ENCODE data around the gene KIAA1217.

Gene KIAA1217

DNA sequence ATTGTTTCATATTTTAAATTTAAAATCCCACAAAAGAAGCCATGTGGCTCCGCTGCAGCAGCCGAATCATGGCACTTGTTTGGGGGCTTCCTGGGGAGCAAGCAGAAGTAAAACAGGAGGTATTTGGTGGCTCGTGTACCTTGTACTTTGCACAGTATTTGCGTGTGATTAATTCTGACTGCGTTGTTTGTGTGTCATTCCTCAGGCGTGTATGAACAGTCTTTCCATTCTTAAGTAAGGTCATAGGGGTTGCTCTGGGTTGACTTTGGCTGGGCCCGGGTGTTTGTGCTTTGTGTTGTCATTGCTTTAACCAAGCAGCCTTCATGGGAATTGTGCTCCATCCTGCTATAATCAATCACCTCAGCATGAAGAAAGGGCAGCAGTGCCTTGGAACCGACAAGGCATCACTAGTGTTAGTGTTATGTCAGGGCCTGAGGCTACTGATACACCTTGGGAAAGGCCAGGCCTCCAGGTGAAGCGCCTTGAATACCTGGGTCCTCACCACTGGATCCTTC, 332.4 kb downstream of the KIAA1217 start:
- POLR2A ChIA-PET, result no interaction called here
- peaks cover 0 to 37% of the 10 kb centered on the region in 2 experiments; a peak in 2 of 3 replicates for H3K36me3 ChIP-seq (ENCODE audit: control insufficient read depth in 2 of 2, insufficient read depth in 1 of 2, low read length in 2 of 2)
- TF ChIP-seq ZNF394 (tag by site-specific recombination; IDR thresholded peaks at IDR 0.05; ENCODE audit: borderline replicate concordance) (no peak), ZNF473 (tag by site-specific recombination; IDR thresholded peaks at IDR 0.05) (no peak), ZNF138 (tag by site-specific recombination; IDR thresholded peaks at IDR 0.05; ENCODE audit: borderline replicate concordance) (no peak), ZBTB1 (tag by site-specific recombination; IDR thresholded peaks at IDR 0.05) (no peak), ZNF10 (tag by site-specific recombination; IDR thresholded peaks at IDR 0.05) (no peak), HOXD13 (CRISPR knock-in tag; IDR thresholded peaks at IDR 0.05; ENCODE audit: borderline replicate concordance) (no peak)
- TF ChIP-seq, protein P1, sequence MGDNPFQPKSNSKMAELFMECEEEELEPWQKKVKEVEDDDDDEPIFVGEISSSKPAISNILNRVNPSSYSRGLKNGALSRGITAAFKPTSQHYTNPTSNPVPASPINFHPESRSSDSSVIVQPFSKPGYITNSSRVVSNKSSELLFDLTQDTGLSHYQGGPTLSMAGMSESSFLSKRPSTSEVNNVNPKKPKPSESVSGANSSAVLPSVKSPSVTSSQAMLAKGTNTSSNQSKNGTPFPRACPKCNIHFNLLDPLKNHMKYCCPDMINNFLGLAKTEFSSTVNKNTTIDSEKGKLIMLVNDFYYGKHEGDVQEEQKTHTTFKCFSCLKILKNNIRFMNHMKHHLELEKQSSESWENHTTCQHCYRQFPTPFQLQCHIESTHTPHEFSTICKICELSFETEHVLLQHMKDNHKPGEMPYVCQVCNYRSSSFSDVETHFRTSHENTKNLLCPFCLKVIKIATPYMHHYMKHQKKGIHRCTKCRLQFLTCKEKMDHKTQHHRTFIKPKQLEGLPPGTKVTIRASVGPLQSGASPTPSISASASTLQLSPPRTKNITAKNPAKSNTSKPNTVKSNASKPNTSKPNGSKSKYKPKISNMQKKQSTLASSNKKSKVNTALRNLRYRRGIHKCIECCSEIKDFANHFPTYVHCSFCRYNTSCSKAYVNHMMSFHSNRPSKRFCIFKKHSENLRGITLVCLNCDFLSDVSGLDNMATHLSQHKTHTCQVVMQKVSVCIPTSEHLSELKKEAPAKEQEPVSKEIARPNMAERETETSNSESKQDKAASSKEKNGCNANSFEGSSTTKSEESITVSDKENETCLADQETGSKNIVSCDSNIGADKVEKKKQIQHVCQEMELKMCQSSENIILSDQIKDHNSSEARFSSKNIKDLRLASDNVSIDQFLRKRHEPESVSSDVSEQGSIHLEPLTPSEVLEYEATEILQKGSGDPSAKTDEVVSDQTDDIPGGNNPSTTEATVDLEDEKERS (tag by site-specific recombination; IDR thresholded peaks at IDR 0.05), result no peak
- TF ChIP-seq, protein P2, sequence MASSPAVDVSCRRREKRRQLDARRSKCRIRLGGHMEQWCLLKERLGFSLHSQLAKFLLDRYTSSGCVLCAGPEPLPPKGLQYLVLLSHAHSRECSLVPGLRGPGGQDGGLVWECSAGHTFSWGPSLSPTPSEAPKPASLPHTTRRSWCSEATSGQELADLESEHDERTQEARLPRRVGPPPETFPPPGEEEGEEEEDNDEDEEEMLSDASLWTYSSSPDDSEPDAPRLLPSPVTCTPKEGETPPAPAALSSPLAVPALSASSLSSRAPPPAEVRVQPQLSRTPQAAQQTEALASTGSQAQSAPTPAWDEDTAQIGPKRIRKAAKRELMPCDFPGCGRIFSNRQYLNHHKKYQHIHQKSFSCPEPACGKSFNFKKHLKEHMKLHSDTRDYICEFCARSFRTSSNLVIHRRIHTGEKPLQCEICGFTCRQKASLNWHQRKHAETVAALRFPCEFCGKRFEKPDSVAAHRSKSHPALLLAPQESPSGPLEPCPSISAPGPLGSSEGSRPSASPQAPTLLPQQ (tag by site-specific recombination; IDR thresholded peaks at IDR 0.05), result no peak
- TF ChIP-seq, protein P3, sequence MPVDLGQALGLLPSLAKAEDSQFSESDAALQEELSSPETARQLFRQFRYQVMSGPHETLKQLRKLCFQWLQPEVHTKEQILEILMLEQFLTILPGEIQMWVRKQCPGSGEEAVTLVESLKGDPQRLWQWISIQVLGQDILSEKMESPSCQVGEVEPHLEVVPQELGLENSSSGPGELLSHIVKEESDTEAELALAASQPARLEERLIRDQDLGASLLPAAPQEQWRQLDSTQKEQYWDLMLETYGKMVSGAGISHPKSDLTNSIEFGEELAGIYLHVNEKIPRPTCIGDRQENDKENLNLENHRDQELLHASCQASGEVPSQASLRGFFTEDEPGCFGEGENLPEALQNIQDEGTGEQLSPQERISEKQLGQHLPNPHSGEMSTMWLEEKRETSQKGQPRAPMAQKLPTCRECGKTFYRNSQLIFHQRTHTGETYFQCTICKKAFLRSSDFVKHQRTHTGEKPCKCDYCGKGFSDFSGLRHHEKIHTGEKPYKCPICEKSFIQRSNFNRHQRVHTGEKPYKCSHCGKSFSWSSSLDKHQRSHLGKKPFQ (tag by site-specific recombination; IDR thresholded peaks at IDR 0.05), result no peak
- no peak overlapping the region for H3K27ac ChIP-seq (ENCODE audit: extremely low read depth, low read depth, low read length)
- CTCF ChIA-PET, result interaction anchor here (1.0 to 1.4 kb wide), 2 partner anchors 15 to 77 kb away, joined by 4 read pairs; no protein-coding TSS in a partner anchor
- H3K9me3 ChIP-seq (ENCODE audit: control insufficient read depth, insufficient read depth, low read depth, low read length), result no peaks in the 10 kb centered on the region
- no peaks in the 10 kb centered on the region for H3K4me1 ChIP-seq (ENCODE audit: control insufficient read depth, insufficient read depth, low read length)
- H3K4me3 ChIP-seq (ENCODE audit: low read depth, low read length), result no peak overlapping the region

- no peak overlapping the region for H3K27ac ChIP-seq (ENCODE audit: extremely low read depth, low read depth, low read length)
- ChIA-PET CTCF (interaction anchor here (1.0 to 1.4 kb wide), 3 partner anchors 14 to 75 kb away, joined by 3 to 4 read pairs (median 4); no protein-coding TSS in a partner anchor), POLR2A (no interaction called here)
- no peak for TF ChIP-seq HOXD13 (CRISPR knock-in tag; IDR thresholded peaks at IDR 0.05; ENCODE audit: borderline replicate concordance)
- no peak for TF ChIP-seq ZNF701 (tag by site-specific recombination; IDR thresholded peaks at IDR 0.05)
- TF ChIP-seq ZNF629 (tag by site-specific recombination; IDR thresholded peaks at IDR 0.05), result no peak
- no peak for TF ChIP-seq ZNF747 (tag by site-specific recombination; IDR thresholded peaks at IDR 0.05)
- TF ChIP-seq, protein P4, sequence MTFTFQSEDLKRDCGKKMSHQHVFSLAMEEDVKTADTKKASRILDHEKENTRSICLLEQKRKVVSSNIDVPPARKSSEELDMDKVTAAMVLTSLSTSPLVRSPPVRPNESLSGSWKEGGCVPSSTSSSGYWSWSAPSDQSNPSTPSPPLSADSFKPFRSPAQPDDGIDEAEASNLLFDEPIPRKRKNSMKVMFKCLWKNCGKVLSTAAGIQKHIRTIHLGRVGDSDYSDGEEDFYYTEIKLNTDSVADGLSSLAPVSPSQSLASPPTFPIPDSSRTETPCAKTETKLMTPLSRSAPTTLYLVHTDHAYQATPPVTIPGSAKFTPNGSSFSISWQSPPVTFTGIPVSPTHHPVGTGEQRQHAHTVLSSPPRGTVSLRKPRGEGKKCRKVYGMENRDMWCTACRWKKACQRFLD (tag by site-specific recombination; IDR thresholded peaks at IDR 0.05), result no peak
- no peak for TF ChIP-seq ZSCAN18 (tag by site-specific recombination; IDR thresholded peaks at IDR 0.05)
- no peak for TF ChIP-seq PRDM6 (tag by site-specific recombination; IDR thresholded peaks at IDR 0.05)
- no peak for TF ChIP-seq ZNF792 (tag by site-specific recombination; IDR thresholded peaks at IDR 0.05)
- TF ChIP-seq HOXC10 (CRISPR knock-in tag; IDR thresholded peaks at IDR 0.05), result no peak
- no peak for TF ChIP-seq PRDM1 (tag by site-specific recombination; IDR thresholded peaks at IDR 0.05)
- TF ChIP-seq REPIN1 (tag by site-specific recombination; IDR thresholded peaks at IDR 0.05; ENCODE audit: low read depth), result no peak
- no peak for TF ChIP-seq ZNF121 (tag by site-specific recombination; IDR thresholded peaks at IDR 0.05)
Measured at GRCh38 chr10:24542314-24543270, 333.7 kb downstream of the KIAA1217 start.

More at GRCh38 chr10:24542314-24543270, 333.7 kb downstream of the KIAA1217 start:
- Histone ChIP-seq H3K9me3 (ENCODE audit: control insufficient read depth, insufficient read depth, low read depth, low read length) (no peaks in the 10 kb centered on the region), H3K4me1 (ENCODE audit: control insufficient read depth, insufficient read depth, low read length) (no peaks in the 10 kb centered on the region), H3K36me3 (ENCODE audit: control insufficient read depth in 2 of 2, insufficient read depth in 1 of 2, low read length in 2 of 2) (peaks cover 0 to 32% of the 10 kb centered on the region in 2 experiments; a peak in 2 of 3 replicates), H3K4me3 (ENCODE audit: low read depth, low read length) (no peak overlapping the region)
